Measurements from ENCODE around the gene HHAT.
A peak's percentile ranks its signal among the peaks of the same experiment; 100 is the strongest.
"Not testable (repeated sequence)": the region's sequence is repeated elsewhere in the genome, so short reads cannot be mapped to it uniquely, and the experiment has no call there.

Gene HHAT

GRCh38 chr1:210396541-210396940, 67.8 kb downstream of the HHAT start:
- no peak for DNase-seq

DNA sequence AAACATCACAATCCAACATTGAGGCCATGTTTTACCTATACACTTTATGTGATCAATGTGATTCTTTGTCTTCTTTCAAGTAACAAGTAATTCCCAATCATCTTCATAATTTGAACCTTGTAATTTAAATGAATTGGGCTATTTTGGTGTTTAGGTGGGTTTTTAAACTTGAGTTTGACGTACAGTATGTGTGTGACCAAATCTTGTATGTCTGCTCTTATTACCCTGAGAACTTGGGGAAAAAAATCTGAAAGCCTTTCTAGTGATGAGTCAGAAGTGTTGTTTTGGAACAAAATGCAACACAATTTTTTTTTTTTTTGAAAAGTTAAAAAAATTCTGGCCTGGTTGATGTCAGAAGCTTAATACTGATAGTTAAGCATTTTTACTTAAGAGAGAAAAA, 68.5 kb downstream of the HHAT start:
- no peak for DNase-seq

GRCh38 chr1:210397681-210398080, 69.0 kb downstream of the HHAT start:
- DNase-seq = no peak

GRCh38 chr1:210398466-210398865, 69.8 kb downstream of the HHAT start:
- DNase-seq = no peak

DNA sequence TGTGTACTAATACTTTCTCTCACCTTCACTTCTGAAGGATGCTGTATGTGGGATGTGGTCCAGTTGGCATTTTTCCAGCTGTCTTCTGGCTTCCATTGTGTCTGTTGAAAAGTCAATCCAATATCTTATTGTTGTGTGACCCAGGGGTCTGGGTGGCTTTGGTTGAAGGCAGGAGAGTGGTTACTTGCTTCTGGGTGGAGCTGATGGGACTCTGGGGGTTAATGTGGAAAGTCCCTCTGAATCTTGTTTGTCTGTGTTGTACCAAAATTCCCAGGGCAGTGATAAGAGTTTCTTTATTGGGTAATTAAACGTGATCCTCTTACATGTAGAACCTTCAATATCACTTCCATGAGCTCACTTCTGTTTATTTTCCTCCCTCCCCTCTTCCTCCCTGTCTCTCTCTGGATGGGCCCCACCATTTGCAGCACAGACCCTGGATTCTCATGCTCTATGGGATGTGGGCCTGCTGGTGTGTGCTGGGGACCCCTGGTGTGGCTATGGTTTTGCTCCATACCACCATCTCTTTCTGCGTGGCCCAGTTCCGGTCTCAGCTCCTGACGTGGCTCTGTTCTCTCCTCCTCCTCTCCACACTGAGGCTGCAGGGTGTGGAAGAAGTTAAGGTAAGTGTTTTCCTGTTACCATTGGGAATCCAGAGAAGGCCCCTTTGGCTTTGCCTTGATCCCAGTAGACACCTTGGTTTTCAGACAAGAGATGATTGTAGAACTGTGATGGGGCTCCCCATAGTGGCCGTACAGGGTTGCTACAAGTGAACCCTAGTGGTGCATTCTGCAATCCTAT, 71.5 kb downstream of the HHAT start:
- DNase-seq = peak; percentile 14

- DNase-seq = no peak
These were observed 73.9 kb downstream of the HHAT start for GRCh38 chr1:210402560-210402959.

GRCh38 chr1:210405316-210405715, 76.6 kb downstream of the HHAT start:
- no peak for DNase-seq

DNA sequence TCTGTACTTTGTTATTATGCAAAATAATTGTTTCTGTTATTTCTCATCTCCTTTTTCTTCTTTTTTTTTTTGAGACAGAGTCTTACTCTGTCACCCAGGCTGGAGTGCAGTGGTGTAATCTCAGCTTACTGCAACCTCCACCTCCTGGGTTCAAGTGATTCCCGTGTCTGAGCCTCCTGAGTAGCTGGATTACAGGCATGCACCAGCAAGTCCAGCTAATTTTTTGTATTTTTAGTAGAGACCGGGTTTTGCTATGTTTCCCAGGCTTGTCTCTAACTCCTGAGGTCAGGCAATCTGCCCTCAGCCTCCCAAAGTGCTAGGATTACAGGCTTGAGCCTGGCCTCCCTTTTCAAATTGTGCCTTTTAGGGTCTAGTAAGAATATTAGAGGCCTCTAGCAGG, 77.6 kb downstream of the HHAT start:
- not testable (repeated sequence) for DNase-seq

- DNase-seq = peak; percentile 39
These were observed 78.6 kb downstream of the HHAT start for GRCh38 chr1:210407207-210407886.

DNA sequence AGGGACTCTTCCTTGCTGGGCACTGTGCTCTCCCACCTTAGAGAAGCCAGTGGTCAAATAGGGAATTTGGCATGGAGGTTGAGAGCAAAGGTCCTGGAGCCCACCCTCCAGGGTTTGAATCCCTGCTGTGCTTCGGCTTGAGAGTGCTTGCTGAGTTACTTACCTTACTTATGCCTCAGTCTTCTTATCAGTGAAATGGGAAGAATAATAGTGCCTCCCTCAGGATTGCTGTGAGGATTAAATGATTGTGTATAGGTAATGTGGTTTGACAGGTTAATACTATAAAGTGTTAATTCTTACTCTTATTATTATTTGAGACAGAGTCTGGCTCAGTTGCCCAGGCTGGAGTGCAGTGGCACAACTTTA, 79.2 kb downstream of the HHAT start:
- DNase-seq = no peak

DNA sequence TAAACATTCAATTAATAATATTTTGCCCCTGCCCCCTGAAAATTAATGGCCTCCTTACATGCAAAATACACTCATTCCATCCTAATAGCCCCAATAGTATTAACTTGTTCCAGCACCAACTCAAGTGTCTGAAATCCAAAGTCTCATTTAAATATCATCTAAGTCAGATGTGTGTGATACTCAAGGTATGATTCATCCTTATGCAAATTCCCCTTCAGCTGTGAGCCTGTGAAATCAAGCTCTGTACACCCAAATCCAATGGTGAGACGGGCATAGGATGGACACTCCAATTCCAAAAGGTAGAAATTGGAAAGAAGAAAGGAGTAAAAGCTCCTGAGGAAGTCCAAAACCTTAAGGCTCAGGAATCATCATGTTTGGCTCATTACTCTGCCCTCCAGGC, 83.5 kb downstream of the HHAT start:
- DNase-seq = no peak

GRCh38 chr1:210413951-210414350, 85.2 kb downstream of the HHAT start:
- DNase-seq = no peak

GRCh38 chr1:210415846-210416448, 87.2 kb downstream of the HHAT start:
- DNase-seq = no peak

DNA sequence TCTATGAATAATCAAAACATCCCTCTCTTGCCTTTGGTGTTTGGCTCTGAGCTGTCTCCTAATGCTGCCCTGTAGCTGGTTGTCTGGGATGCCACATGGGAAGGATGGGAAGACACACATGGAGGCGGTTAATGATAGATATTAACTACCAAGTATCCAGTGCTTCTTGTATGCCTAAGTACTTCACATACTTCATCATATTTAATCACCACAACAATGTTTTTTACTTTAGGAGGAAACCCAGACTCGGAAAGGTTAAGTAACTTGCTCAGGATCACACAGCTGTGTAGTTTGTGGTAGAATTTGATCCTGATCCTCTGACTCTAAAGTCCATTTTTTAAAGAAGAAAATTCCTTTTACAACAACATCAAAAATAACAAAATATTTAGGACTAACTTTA, 88.0 kb downstream of the HHAT start:
- no peak for DNase-seq

- DNase-seq = no peak
These were observed 89.2 kb downstream of the HHAT start for GRCh38 chr1:210417881-210418280.

DNA sequence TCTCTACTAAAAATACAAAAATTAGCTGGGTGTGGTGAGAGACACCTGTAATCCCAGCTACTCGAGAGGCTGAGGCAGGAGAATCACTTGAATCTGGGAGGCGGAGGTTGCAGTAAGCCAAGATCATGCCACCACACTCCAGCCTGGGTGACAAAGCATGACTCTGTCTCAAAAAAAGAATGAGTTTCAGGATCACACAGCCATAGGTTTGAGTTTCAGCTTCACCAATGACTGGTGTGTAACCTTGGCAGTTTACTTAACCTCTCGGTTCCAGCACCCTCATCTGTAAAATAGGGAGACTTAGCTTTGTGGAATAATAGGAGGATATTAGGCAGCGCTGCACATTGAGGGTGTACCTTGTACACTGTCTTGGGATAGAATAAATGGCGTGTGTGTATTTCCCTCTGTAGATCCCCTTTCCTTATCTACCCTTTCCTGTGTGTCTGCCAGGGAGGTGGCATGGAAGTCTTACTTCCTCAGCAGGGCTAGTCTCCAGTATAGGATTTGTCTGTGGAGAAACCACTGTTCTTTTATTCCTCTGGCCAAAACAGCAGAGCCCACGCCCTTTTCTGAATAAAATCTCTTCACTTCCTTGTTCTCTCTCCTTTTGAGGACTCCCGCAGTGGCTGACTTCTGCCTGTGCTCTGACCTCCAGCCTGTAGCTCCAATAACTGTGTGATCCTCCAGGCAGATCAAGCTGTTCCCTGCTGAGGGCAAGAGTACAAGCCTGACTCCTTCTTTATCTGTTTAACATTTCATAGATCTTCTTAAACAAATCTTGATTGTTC, 90.4 kb downstream of the HHAT start:
- no peak for DNase-seq

DNA sequence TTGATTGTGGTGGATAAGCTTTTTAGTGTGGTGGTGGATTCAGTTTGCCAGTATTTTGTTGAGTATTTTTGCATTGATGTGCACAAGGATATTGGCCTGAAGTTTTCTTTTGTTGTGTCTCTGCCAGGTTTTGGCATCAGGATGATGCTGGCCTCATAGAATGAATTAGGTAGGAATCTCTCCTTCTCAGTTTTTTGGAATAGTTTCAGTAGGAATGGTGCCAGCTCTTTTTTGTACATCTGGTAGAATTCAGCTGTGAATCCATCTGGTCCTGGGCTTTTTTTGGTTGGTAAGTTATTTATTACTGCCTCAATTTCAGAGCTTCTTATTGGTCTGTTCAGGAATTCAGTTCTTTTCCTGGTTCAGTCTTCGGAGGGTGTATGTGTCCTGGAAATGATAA, 98.0 kb downstream of the HHAT start:
- DNase-seq = not testable (repeated sequence)

DNA sequence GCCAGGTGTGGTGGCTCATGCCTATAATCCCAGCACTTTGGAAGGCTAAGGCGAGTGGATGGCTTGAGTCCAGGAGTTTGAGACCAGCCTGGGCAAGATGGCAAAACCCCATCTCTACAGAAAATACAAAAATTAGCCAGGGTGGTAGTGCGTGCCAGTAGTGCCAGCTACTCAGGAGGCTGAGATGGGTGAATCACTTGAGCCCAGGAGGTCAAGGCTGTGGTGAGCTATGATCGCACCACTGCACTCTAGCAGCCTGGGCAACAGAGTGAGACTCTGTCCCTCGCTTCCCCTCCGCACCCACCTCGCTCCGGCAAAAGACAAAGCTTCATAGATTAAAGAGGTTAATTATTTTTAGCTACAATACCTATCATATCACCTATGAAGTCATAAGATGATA, 100.0 kb downstream of the HHAT start:
- DNase-seq = no peak

DNA sequence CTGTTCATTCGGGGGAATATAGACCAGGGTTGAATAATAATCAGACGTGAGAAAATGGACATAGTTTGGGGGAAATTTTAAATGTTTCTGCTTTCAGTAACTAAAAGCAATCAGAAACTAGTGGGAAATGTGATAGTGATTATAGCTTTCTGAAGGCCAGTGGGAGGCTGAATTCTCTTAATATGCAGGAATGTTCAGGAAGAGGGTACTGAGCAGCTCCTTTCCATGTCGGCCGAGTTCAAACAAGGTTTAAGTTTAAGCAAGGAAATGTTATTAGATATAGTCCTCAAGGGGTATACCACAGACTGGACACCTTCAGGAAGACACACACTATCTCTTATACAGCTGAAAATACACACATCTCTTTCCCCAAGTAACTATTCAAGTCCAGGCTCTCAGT, 105.5 kb downstream of the HHAT start:
- DNase-seq = no peak

DNA sequence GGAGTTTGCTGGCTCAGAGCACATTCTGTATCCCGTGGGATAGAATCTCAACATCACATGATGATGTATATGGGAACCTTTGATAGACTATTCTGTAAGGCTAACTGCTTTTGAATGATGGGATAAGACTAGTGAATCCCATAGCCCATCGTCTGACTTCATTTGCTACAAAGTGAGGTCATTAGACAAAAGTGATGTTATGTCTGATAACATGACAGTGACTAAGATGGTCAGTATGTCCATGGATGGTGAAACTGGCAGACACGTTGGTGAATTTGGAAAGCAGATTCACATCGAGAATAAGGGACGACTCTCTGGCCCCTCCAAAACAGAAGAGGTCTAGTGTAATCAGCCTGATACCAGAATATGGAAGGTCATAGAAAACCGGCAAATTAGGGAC, 108.4 kb downstream of the HHAT start:
- DNase-seq = no peak

DNA sequence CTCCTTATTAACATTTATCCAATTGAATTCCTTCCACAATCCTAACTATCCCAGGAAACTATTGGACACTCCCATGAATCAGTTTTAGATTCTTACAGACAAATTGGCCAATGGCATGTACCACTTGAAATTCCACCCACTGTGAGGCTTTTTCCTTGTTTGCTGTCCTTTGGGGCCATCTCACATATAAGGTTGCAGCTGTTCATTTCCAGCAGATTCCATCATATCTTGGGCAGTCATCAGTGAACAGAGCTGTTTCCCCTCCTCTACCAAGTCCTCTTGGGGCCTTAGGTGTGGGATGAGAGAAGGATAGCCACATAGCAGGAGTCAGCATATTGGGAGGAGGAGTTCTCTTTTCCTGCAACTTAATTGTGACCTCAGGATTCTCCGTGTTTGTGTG, 109.1 kb downstream of the HHAT start:
- no peak for DNase-seq

- DNase-seq = no peak
These were observed 110.5 kb downstream of the HHAT start for GRCh38 chr1:210438928-210439841.
